IMR-90 (cell line): ENCODE data around the gene OR6B1. TPM values are rescaled to one million over a fixed set of nuclear protein-coding genes. Genes with fewer than 3 reads are reported as not detected.

Experiments
- ATAC-seq: fragments of 200-7000 bp; cut with Tn5 transposase; 2 replicates; pipeline ENCODE4 v1.9.1; 2020; ENCODE audit warnings: low read depth, mild to moderate bottlenecking, moderate library complexity
- BruUV-seq: library from RNA; stranded (reverse); fragments of 400-500 nt; replicated peaks from 2 replicates; lab custom pipeline; 2021; lab: Mats Ljungman, UMichigan
- CTCF ChIA-PET: fragments of 300-600 bp; formaldehyde crosslinking; extraction: SDS; loops from one replicate; lab custom pipeline; 2021; ENCODE audit warnings: antibody characterized with exemption; lab: Yijun Ruan, JAX
- POLR2A ChIA-PET: fragments of 300-600 bp; sonication (Branson Sonifier 250); formaldehyde crosslinking; loops from one replicate; lab custom pipeline; 2022; ENCODE audit warnings: antibody characterized with exemption; ENCODE audit not compliant: unreplicated experiment; lab: Charles Lee
- DNase-seq: peaks from one replicate; pipeline ENCODE4 v3.0.0; 2013
- H2AFZ ChIP-seq: replicated peaks from 2 replicates; pipeline ENCODE3; 2013; ENCODE audit warnings: low read length, mild to moderate bottlenecking; ENCODE audit not compliant: poor library complexity
- H2AK5ac ChIP-seq: 2 replicates; pipeline ENCODE4 v1.6.1; 2013; ENCODE audit warnings: low read depth, low read length, inconsistent platforms
- H2AK9ac ChIP-seq: replicated peaks from 2 replicates; pipeline ENCODE3; 2013; ENCODE audit warnings: mild to moderate bottlenecking, low read depth, low read length, moderate library complexity; ENCODE audit not compliant: poor library complexity
- H2BK120ac ChIP-seq: 2 replicates; pipeline ENCODE4 v1.6.1; 2013; ENCODE audit warnings: low read depth, low read length, inconsistent platforms
- H2BK15ac ChIP-seq: 3 replicates; pipeline ENCODE4 v1.6.1; 2013; ENCODE audit warnings: low read depth, low read length, inconsistent platforms
- H2BK20ac ChIP-seq: 2 replicates; pipeline ENCODE4 v1.6.1; 2013; ENCODE audit warnings: low read depth, mild to moderate bottlenecking, inconsistent platforms, low read length, moderate library complexity
- H2BK5ac ChIP-seq: 2 replicates; pipeline ENCODE4 v1.6.1; 2013; ENCODE audit warnings: mild to moderate bottlenecking, low read depth, low read length, inconsistent platforms; ENCODE audit not compliant: poor library complexity, severe bottlenecking
- H3K14ac ChIP-seq: replicated peaks from 2 replicates; pipeline ENCODE4 v1.6.1; 2013; ENCODE audit warnings: low read depth, low read length, inconsistent platforms
- H3K18ac ChIP-seq: 2 replicates; pipeline ENCODE4 v1.6.1; 2013; ENCODE audit warnings: low read depth, low read length, control low read depth
- H3K23ac ChIP-seq: 2 replicates; pipeline ENCODE4 v1.6.1; 2013; ENCODE audit warnings: low read depth, low read length, inconsistent platforms
- H3K27ac ChIP-seq: 2 replicates; pipeline ENCODE4 v1.5.1; 2013; ENCODE audit warnings: mild to moderate bottlenecking, control low read depth, low read length; ENCODE audit not compliant: insufficient read depth
- H3K27me3 ChIP-seq: 2 replicates; pipeline ENCODE4 v1.6.1; 2013; ENCODE audit warnings: low read length; ENCODE audit not compliant: control insufficient read depth, insufficient read depth
- H3K36me3 ChIP-seq: 2 replicates; pipeline ENCODE4 v1.6.1; 2013; ENCODE audit warnings: low read length, mixed read lengths; ENCODE audit not compliant: control insufficient read depth, insufficient read depth
- H3K4ac ChIP-seq: 2 replicates; pipeline ENCODE4 v1.6.1; 2013; ENCODE audit warnings: low read depth, low read length, inconsistent platforms
- H3K4me1 ChIP-seq: 2 replicates; pipeline ENCODE4 v1.6.1; 2013; ENCODE audit warnings: low read length, mixed read lengths; ENCODE audit not compliant: control insufficient read depth, insufficient read depth
- H3K4me2 ChIP-seq: 2 replicates; pipeline ENCODE4 v1.6.1; 2013; ENCODE audit warnings: low read depth, mild to moderate bottlenecking, control low read depth, low read length, moderate library complexity
- H3K4me3 ChIP-seq: 2 replicates; pipeline ENCODE4 v1.5.1; 2013; ENCODE audit warnings: low read depth, mild to moderate bottlenecking, control low read depth, low read length, moderate library complexity; ENCODE audit not compliant: insufficient read depth
- H3K56ac ChIP-seq: 2 replicates; pipeline ENCODE4 v1.6.1; 2013; ENCODE audit warnings: low read length, inconsistent platforms; ENCODE audit not compliant: insufficient read depth; ENCODE audit errors: extremely low read depth
- H3K79me1 ChIP-seq, 2 experiments: 2 replicates each; pipeline ENCODE4 v1.6.1; 2013; ENCODE audit warnings: low read length in 2 of 2, inconsistent platforms in 1 of 2, low read depth in 1 of 2
- H3K9ac ChIP-seq: 2 replicates; pipeline ENCODE4 v1.6.1; 2013; ENCODE audit warnings: low read depth, low read length, control low read depth
- H3K9me1 ChIP-seq: 2 replicates; pipeline ENCODE4 v1.6.1; 2013; ENCODE audit warnings: low read length, inconsistent platforms; ENCODE audit not compliant: insufficient read depth
- H3K9me3 ChIP-seq: 2 replicates; pipeline ENCODE4 v1.6.1; 2013; ENCODE audit warnings: low read length; ENCODE audit not compliant: control insufficient read depth, insufficient read depth
- H4K20me1 ChIP-seq: 2 replicates; pipeline ENCODE4 v1.6.1; 2013; ENCODE audit warnings: low read length, inconsistent platforms; ENCODE audit not compliant: insufficient read depth
- H4K5ac ChIP-seq: 2 replicates; pipeline ENCODE4 v1.6.1; 2013; ENCODE audit warnings: mild to moderate bottlenecking, low read depth, low read length, control low read depth
- H4K8ac ChIP-seq, 2 experiments: 2 replicates each; pipeline ENCODE4 v1.6.1; 2013; ENCODE audit warnings: low read depth in 2 of 2, low read length in 2 of 2, control low read depth in 1 of 2, inconsistent platforms in 1 of 2
- H4K91ac ChIP-seq: 2 replicates; pipeline ENCODE4 v1.6.1; 2013; ENCODE audit warnings: low read depth, low read length, inconsistent platforms; ENCODE audit not compliant: insufficient read depth
- NFE2L2 ChIP-seq: fragments of 150-350 bp; IDR thresholded peaks from 2 replicates; pipeline ENCODE4 v1.6.1; 2016; ENCODE audit warnings: low read depth, mild to moderate bottlenecking, low read length
- dilution Hi-C: fragments of 300-500 bp; cut with HindIII; formaldehyde crosslinking; loops from one replicate; pipeline ENCODE4 v1.14.3; 2018; ENCODE audit warnings: low sequenced_read_pairs; ENCODE audit not compliant: unreplicated experiment
- in situ Hi-C: fragments of 300-500 bp; cut with MboI; formaldehyde crosslinking; loops from 3 replicates; pipeline ENCODE4 v1.14.3; 2019; ENCODE audit warnings: low sequenced_read_pairs, inconsistent platforms, mixed read lengths
- intact Hi-C: fragments of 100-400 bp; cut with micrococcal nuclease; formaldehyde crosslinking; loops from 2 replicates; pipeline ENCODE4 v1.10.0; 2022
- polyA plus RNA-seq, 3 experiments: library from polyadenylated mRNA; depleted of rRNA; stranded (reverse); fragments of >200 nt; gene quantifications; 2 replicates each; pipeline ENCODE4 v1.2.3, GENCODE V29; 2012; ENCODE audit warnings: low replicate concordance in 1 of 3
- total RNA-seq: library from RNA; depleted of rRNA; stranded (reverse); fragments of >200 nt; gene quantifications from 2 replicates; pipeline ENCODE4 v1.2.3, GENCODE V29; 2012
- TF ChIP-seq, protein P1 (sequence below): fragments of 150-350 bp; IDR thresholded peaks from 2 replicates; pipeline ENCODE4 v1.6.1; 2017; ENCODE audit warnings: mild to moderate bottlenecking, antibody characterized with exemption, low read length, low read depth

OR6B1 gene
- total and polyA plus RNA-seq, 2 of the 4 experiments (the other 2 are of a cell fraction): not detected

DNA sequence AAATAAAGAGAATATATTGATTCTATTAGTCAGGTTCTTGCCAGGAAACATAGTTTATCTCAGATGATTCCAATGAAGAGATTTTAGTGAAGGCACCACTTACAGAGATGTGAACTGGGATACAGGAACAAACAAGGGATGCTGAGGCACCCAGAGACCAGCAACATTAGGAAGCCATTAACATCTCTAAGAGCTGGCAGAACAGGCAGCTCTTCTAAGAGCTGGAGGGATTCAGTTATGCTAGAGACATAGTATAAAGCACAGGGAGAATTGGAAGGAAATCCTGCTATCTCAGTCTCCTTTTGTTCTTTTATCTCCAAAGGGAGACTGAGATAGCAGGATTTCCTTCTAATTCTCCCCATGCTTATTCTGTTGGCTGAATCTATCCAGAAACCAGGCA, 22.0 kb downstream of the OR6B1 start:
- no peaks in the 10 kb centered on the region for H3K4me1 ChIP-seq
- no peak overlapping the region for H3K4ac ChIP-seq
- no peak overlapping the region for H3K4me2 ChIP-seq
- ATAC-seq: no peak
- BruUV-seq: no TSS peak
- no peak for DNase-seq
- no peaks in the 10 kb centered on the region for H3K9me3 ChIP-seq
- no peak overlapping the region for H2BK20ac ChIP-seq
- no peak overlapping the region for H4K8ac ChIP-seq
- H2BK120ac ChIP-seq: no peak overlapping the region
- no peak overlapping the region for H3K4me3 ChIP-seq
- CTCF ChIA-PET: no interaction called here
- no peaks in the 10 kb centered on the region for H3K36me3 ChIP-seq
- H4K91ac ChIP-seq: no peak overlapping the region
- H2AFZ ChIP-seq: no peak overlapping the region
- in situ Hi-C loops: no loop called here
- no peak overlapping the region for H2BK15ac ChIP-seq
- H4K5ac ChIP-seq: no peak overlapping the region
- no peaks in the 10 kb centered on the region for H3K9me1 ChIP-seq
- H3K79me1 ChIP-seq: no peaks in the 10 kb centered on the region
- no peaks in the 10 kb centered on the region for H4K20me1 ChIP-seq
- peaks cover 2% of the 10 kb centered on the region for H3K27me3 ChIP-seq
- POLR2A ChIA-PET: no interaction called here
- TF ChIP-seq NFE2L2: no peak
- TF ChIP-seq, protein P1, sequence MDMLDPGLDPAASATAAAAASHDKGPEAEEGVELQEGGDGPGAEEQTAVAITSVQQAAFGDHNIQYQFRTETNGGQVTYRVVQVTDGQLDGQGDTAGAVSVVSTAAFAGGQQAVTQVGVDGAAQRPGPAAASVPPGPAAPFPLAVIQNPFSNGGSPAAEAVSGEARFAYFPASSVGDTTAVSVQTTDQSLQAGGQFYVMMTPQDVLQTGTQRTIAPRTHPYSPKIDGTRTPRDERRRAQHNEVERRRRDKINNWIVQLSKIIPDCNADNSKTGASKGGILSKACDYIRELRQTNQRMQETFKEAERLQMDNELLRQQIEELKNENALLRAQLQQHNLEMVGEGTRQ: no peak
- dilution Hi-C loops: no loop called here
- H2AK5ac ChIP-seq: no peak overlapping the region
- no peak overlapping the region for H3K27ac ChIP-seq
- H2BK5ac ChIP-seq: no peak overlapping the region
- H3K14ac ChIP-seq: no peak overlapping the region
- H3K23ac ChIP-seq: no peak overlapping the region
- H2AK9ac ChIP-seq: no peak overlapping the region
- intact Hi-C loops: no loop called here
- H3K9ac ChIP-seq: no peak overlapping the region
- H3K56ac ChIP-seq: no peak overlapping the region
- no peak overlapping the region for H3K18ac ChIP-seq
